Articular chondrocyte of knee joint (primary cell): Measurements from ENCODE around the gene MCHR2. TPM values are rescaled to one million over a fixed set of nuclear protein-coding genes. Genes with fewer than 3 reads are reported as not detected.

Experiments
- total RNA-seq: library from RNA; depleted of rRNA; stranded (reverse); fragments of >200 nt; gene quantifications from 2 replicates; pipeline ENCODE4 v1.2.3, GENCODE V29; 2012

MCHR2 gene, protein sequence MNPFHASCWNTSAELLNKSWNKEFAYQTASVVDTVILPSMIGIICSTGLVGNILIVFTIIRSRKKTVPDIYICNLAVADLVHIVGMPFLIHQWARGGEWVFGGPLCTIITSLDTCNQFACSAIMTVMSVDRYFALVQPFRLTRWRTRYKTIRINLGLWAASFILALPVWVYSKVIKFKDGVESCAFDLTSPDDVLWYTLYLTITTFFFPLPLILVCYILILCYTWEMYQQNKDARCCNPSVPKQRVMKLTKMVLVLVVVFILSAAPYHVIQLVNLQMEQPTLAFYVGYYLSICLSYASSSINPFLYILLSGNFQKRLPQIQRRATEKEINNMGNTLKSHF
- total RNA-seq, result not detected in 2 replicates

GRCh38 chr6:99993533-99994251, at the start of gene MCHR2:
TSS of gene MCHR2 (minus strand) at chr6:99994223. CDS start at chr6:99956147, 38,076 bp downstream.

